Colonic mucosa (tissue), 4 donors: Measurements from ENCODE around the gene TRPC3. TPM values are rescaled to one million over a fixed set of nuclear protein-coding genes. Genes with fewer than 3 reads are reported as not detected.

Experiments
- DNase-seq: peaks from one replicate; pipeline ENCODE4 v3.0.0-alpha.2; 2020
- H3K27ac ChIP-seq: fragments of 200-600 bp; one replicate; pipeline ENCODE4 v1.8.0; 2021
- H3K27me3 ChIP-seq: fragments of 200-600 bp; one replicate; pipeline ENCODE4 v1.8.0; 2021
- H3K36me3 ChIP-seq: fragments of 200-600 bp; one replicate; pipeline ENCODE4 v1.8.0; 2021
- H3K4me1 ChIP-seq: fragments of 200-600 bp; one replicate; pipeline ENCODE4 v1.8.0; 2021; ENCODE audit warnings: mild to moderate bottlenecking
- H3K4me3 ChIP-seq: fragments of 200-600 bp; one replicate; pipeline ENCODE4 v1.8.0; 2021
- H3K9ac ChIP-seq, 2 donors: one replicate each; pipeline ENCODE4 v1.7.0; 2013; ENCODE audit warnings: control low read depth in 2 of 2, low read depth in 2 of 2, low read length in 2 of 2
- H3K9me3 ChIP-seq: fragments of 200-600 bp; one replicate; pipeline ENCODE4 v1.8.0; 2021
- intact Hi-C: fragments of 100-400 bp; cut with DNase I; formaldehyde crosslinking; loops from one replicate; pipeline ENCODE4 v1.14.1; 2022
- total RNA-seq, 2 donors: library from RNA; stranded (reverse); fragmentation: NEBNext Ultra II Directional in 1 of 2; extraction: Animal tissue kit (Norgen Biotek cat#: 25700) in 1 of 2; gene quantifications; one replicate each; pipeline ENCODE4 v1.2.1, GENCODE V29; 2021
- TF ChIP-seq, protein P1 (sequence below): fragments of 200-600 bp; IDR thresholded peaks from one replicate; pipeline ENCODE4 v1.8.0; 2022; ENCODE audit warnings: antibody characterized with exemption, mild to moderate bottlenecking
- donor health status: healthy.
- donor health status: DM: no; HTN: no; CAD: no.
- donor health status: DM: no; HTN: no; CAD: no.

Gene TRPC3
- total RNA-seq, 2 donors from 2014 or later = 0.15 TPM; not detected in 1

DNA sequence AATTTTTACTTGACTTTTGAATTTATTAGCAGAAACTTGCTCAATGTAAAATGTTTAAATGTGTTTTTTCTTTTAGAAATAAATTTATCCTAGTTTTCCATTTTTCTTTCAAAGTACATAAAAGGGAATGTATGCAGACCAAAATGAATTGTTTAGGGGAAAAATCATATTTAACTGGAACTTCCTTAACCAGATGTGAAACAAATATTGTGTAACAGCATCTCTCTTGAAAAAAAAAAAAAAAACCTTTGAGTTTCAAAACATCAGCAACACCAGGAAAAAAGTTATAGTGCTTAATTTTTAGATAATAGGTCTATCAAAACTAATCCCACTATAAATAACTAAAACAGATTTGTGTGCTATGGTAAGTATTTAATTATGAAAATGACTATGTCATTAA is 113.7 kb downstream of the TRPC3 start:
- H3K4me1 ChIP-seq = no peaks in the 10 kb centered on the region
- H3K9ac ChIP-seq = no peak overlapping the region
- intact Hi-C loops = no loop called here
- H3K9me3 ChIP-seq = no peaks in the 10 kb centered on the region
- H3K36me3 ChIP-seq = no peaks in the 10 kb centered on the region
- DNase-seq = no peak
- TF ChIP-seq, protein P1, sequence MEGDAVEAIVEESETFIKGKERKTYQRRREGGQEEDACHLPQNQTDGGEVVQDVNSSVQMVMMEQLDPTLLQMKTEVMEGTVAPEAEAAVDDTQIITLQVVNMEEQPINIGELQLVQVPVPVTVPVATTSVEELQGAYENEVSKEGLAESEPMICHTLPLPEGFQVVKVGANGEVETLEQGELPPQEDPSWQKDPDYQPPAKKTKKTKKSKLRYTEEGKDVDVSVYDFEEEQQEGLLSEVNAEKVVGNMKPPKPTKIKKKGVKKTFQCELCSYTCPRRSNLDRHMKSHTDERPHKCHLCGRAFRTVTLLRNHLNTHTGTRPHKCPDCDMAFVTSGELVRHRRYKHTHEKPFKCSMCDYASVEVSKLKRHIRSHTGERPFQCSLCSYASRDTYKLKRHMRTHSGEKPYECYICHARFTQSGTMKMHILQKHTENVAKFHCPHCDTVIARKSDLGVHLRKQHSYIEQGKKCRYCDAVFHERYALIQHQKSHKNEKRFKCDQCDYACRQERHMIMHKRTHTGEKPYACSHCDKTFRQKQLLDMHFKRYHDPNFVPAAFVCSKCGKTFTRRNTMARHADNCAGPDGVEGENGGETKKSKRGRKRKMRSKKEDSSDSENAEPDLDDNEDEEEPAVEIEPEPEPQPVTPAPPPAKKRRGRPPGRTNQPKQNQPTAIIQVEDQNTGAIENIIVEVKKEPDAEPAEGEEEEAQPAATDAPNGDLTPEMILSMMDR = no peak
- H3K27ac ChIP-seq = no peak overlapping the region
- H3K4me3 ChIP-seq = no peak overlapping the region
- H3K27me3 ChIP-seq = no peaks in the 10 kb centered on the region

DNA sequence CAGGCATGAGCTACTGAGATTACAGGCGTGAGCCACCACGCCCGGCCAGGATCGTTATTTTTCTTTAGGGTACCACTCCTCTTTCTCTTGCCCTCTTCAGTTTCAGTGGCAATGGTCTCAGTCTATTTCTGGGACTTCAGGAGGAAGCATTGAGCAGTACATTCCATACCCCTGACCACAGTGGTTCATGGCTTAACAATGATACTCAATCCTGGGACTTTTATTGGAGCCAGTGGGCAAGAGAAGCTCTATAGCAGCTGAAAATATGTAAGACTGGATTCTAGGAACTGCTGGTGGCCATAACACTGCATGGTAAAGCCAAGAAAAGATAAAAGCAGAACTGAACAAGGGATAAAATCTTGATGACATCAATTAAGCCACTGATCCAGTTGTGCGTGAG is 122.3 kb downstream of the TRPC3 start:
- Histone ChIP-seq H3K4me3 (no peak overlapping the region), H3K36me3 (peaks cover 4% of the 10 kb centered on the region), H3K9me3 (no peaks in the 10 kb centered on the region), H3K27me3 (no peaks in the 10 kb centered on the region), H3K9ac (no peak overlapping the region), H3K27ac (no peak overlapping the region), H3K4me1 (no peaks in the 10 kb centered on the region)
- TF ChIP-seq, protein P1 = no peak
- intact Hi-C loops = no loop called here
- DNase-seq = no peak

Other genes starting within 250 kb of the TRPC3 start
- under 1 TPM in 1 of 2 donors, not detected in 1; 0.21 TPM for gene SMIM43, start 186.9 kb downstream of the TRPC3 start, total RNA-seq
- 10 to 100 TPM; 12.3 to 17.8 TPM for gene EXOSC9, start 150.7 kb downstream of the TRPC3 start, total RNA-seq
- gene CCNA2, start 128.2 kb downstream of the TRPC3 start, total RNA-seq = 10 to 100 TPM; 15.6 to 62.8 TPM
- 10 to 100 TPM; 13.6 to 15.6 TPM for gene BBS7, start 81.6 kb downstream of the TRPC3 start, total RNA-seq
- 10 to 100 TPM; 47.8 to 80.1 TPM for gene BLTP1, start 200.3 kb upstream of the TRPC3 start, total RNA-seq